ENCODE measurements around the gene GNG11.

GNG11 gene

DNA sequence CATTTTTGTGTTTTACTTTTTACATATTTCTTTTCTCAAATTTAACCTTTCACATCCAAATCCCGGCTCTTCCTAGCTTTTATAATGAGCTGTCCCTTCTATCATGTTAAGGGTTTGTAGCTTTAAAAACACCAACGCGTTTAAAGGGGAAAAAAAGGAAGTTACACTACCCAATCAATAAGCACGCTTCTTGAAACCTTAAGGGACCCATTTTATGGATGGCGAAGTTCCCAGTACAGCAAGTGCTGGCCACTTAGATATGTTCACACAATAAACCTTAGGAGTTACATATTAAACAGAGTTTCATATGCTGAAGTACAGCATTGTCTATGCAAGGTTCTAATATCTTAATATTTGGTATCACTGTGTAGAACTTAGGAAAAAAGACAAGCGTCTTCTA lies 1.8 kb downstream of the GNG11 start:
- H3K27ac Mint-ChIP-seq, result no peak overlapping the region
- no peak overlapping the region for H3K4me3 Mint-ChIP-seq
- no peaks in the 10 kb centered on the region for H3K9me3 Mint-ChIP-seq (ENCODE audit: low read depth)
- no peaks in the 10 kb centered on the region for H3K36me3 Mint-ChIP-seq
- peaks cover 7% of the 10 kb centered on the region for H3K4me1 Mint-ChIP-seq (ENCODE audit: low read depth)
- peaks cover 21% of the 10 kb centered on the region for H3K27me3 Mint-ChIP-seq

DNA sequence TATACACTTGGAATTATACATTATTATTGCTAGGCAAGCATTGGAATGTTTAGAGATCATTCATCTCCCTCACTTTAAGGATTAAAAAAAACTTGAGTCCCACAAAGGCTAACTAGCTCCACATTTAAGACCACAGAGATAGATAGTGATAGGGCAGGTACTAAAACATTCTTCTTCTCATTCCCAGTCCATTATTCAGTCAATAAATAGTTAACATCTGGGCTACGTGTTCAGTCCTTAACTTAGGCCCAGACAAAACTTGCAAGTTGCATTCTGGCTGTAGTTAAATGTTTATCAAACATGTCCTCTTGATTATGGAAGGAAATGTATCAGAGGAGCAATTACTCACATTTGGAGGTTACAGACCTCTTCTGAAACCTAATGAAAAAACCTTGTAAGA lies 2.4 kb downstream of the GNG11 start:
- no peak overlapping the region for H3K4me3 Mint-ChIP-seq
- no peaks in the 10 kb centered on the region for H3K9me3 Mint-ChIP-seq (ENCODE audit: low read depth)
- no peaks in the 10 kb centered on the region for H3K36me3 Mint-ChIP-seq
- H3K4me1 Mint-ChIP-seq (ENCODE audit: low read depth), result peaks cover 7% of the 10 kb centered on the region
- no peak overlapping the region for H3K27ac Mint-ChIP-seq
- peaks cover 21% of the 10 kb centered on the region for H3K27me3 Mint-ChIP-seq

DNA sequence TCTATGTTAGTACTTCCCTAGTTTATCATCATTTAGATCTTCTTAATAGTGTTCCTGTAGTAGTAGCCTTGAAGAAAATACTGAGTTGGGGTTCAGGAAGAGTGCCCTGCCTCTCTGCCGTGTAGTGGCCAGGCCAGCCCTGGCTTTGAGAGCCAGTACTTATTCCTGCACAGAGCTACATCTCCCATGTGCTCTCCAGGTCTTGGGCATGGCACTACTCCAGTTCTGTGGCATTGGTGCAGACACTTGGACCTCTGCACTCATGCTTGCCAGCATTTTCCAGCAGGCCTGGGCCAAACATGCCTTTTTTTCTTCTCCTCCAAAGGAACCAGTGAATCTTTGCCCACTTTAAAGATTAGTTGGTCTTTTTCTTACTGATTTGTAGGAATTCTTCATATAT lies 5.3 kb downstream of the GNG11 start:
- no peaks in the 10 kb centered on the region for H3K9me3 Mint-ChIP-seq (ENCODE audit: low read depth)
- no peak overlapping the region for H3K27ac Mint-ChIP-seq
- no peaks in the 10 kb centered on the region for H3K36me3 Mint-ChIP-seq
- peaks cover 13% of the 10 kb centered on the region for H3K27me3 Mint-ChIP-seq
- H3K4me1 Mint-ChIP-seq (ENCODE audit: low read depth), result peaks cover 3% of the 10 kb centered on the region
- H3K4me3 Mint-ChIP-seq, result no peak overlapping the region

GRCh38 chr7:93927585-93927984 lies 6.0 kb downstream of the GNG11 start:
- no peaks in the 10 kb centered on the region for H3K9me3 Mint-ChIP-seq (ENCODE audit: low read depth)
- H3K27me3 Mint-ChIP-seq, result peaks cover 10% of the 10 kb centered on the region
- no peaks in the 10 kb centered on the region for H3K4me1 Mint-ChIP-seq (ENCODE audit: low read depth)
- H3K4me3 Mint-ChIP-seq, result no peak overlapping the region
- no peaks in the 10 kb centered on the region for H3K36me3 Mint-ChIP-seq
- no peak overlapping the region for H3K27ac Mint-ChIP-seq

DNA sequence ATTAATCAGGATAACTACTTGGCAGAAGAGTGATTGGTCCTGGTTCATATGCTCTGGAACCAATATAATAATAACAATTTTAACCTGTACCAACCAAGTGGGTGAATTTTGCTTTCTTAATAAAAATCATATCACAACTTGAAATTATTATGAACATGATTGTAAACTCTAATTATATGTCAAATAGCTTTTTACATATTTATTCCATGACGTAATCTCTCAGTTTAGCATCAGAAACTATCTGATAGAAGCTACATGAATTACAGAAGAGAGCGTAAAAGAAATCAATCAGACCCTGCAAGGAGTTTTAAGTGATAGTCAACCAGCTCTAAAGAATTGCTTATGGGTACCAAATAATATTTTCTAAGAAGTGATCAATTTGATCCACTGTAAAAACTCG lies 10.1 kb downstream of the GNG11 start:
- Mint-ChIP-seq H3K9me3 (ENCODE audit: low read depth) (no peaks in the 10 kb centered on the region), H3K36me3 (no peaks in the 10 kb centered on the region), H3K4me3 (no peak overlapping the region), H3K27ac (no peak overlapping the region), H3K4me1 (ENCODE audit: low read depth) (no peaks in the 10 kb centered on the region), H3K27me3 (peaks cover 8% of the 10 kb centered on the region)

- Mint-ChIP-seq H3K4me3 (no peak overlapping the region), H3K9me3 (ENCODE audit: low read depth) (no peaks in the 10 kb centered on the region), H3K4me1 (ENCODE audit: low read depth) (no peaks in the 10 kb centered on the region), H3K27me3 (peaks cover 9% of the 10 kb centered on the region), H3K36me3 (no peaks in the 10 kb centered on the region), H3K27ac (no peak overlapping the region)
These were observed 11.6 kb downstream of the GNG11 start for GRCh38 chr7:93933156-93933555.

DNA sequence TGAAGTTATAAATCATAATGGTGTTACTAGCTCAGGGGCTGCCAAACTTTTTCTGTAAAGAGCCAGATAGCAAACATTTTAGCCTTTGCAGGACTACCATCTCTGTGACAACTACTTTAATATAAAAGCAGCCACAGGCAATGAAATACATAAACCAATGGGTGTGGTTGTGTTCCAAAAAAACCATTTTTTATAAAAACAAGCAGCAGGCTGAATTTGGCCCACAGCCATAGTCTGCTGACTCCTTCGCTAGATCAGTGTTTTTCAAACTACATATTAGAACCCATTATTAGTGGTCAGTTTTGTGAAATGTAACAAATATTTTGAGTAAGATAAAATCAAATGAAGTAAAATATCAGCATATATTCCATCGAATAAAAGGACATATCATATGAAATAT lies 13.6 kb downstream of the GNG11 start:
- H3K4me1 Mint-ChIP-seq (ENCODE audit: low read depth), result no peaks in the 10 kb centered on the region
- peaks cover 9% of the 10 kb centered on the region for H3K27me3 Mint-ChIP-seq

DNA sequence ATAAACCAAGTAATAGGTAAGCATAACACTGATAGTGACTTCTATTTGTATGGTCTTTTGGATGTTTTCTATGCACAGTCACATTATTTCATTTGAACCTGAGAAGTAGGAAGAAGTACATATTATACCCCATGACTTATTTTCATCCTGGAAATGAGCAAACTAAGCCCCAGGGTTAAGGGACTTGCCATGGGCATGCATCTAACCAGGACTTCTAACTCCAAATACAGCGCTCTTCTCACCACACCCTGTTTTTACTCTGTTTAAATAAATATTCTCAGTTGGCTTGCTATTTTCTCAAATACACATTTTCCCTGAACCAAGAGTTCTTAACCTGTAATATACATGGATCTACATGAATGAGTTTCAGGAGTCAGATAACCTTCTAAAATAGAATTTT lies 16.3 kb downstream of the GNG11 start:
- no peaks in the 10 kb centered on the region for H3K4me1 Mint-ChIP-seq (ENCODE audit: low read depth)
- no peaks in the 10 kb centered on the region for H3K36me3 Mint-ChIP-seq
- peaks cover 12% of the 10 kb centered on the region for H3K27me3 Mint-ChIP-seq
- no peak overlapping the region for H3K4me3 Mint-ChIP-seq
- H3K27ac Mint-ChIP-seq, result no peak overlapping the region
- no peaks in the 10 kb centered on the region for H3K9me3 Mint-ChIP-seq (ENCODE audit: low read depth)

More for the DNA sequence above, 13.6 kb downstream of the GNG11 start:
- no peak overlapping the region for H3K27ac Mint-ChIP-seq
- H3K4me3 Mint-ChIP-seq, result no peak overlapping the region
- no peaks in the 10 kb centered on the region for H3K9me3 Mint-ChIP-seq (ENCODE audit: low read depth)
- no peaks in the 10 kb centered on the region for H3K36me3 Mint-ChIP-seq

DNA sequence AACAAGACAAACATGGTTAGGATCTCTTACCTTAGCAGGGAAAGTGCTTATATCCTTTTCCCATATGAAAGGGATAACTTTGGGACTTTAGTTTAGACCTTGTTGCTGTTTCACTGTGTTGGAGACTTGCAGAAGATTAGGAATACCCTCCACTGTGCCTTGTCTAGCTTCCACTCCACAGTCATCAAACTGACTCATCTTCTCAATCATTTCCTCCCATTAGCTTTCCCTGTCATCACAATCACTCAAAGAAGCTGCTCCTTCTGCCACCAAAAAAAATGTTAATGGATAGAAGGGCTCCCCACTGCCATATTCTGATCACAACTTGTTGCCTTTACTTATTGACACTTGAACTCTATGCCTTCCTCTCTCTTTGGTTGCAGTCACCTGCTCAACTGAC lies 16.8 kb downstream of the GNG11 start:
- H3K4me3 Mint-ChIP-seq, result no peak overlapping the region
- H3K9me3 Mint-ChIP-seq (ENCODE audit: low read depth), result no peaks in the 10 kb centered on the region
- H3K4me1 Mint-ChIP-seq (ENCODE audit: low read depth), result no peaks in the 10 kb centered on the region
- peaks cover 12% of the 10 kb centered on the region for H3K27me3 Mint-ChIP-seq
- H3K27ac Mint-ChIP-seq, result no peak overlapping the region
- H3K36me3 Mint-ChIP-seq, result no peaks in the 10 kb centered on the region

GRCh38 chr7:93941945-93942344 lies 20.4 kb downstream of the GNG11 start:
- H3K9me3 Mint-ChIP-seq (ENCODE audit: low read depth), result no peaks in the 10 kb centered on the region
- H3K27me3 Mint-ChIP-seq, result peaks cover 9% of the 10 kb centered on the region

DNA sequence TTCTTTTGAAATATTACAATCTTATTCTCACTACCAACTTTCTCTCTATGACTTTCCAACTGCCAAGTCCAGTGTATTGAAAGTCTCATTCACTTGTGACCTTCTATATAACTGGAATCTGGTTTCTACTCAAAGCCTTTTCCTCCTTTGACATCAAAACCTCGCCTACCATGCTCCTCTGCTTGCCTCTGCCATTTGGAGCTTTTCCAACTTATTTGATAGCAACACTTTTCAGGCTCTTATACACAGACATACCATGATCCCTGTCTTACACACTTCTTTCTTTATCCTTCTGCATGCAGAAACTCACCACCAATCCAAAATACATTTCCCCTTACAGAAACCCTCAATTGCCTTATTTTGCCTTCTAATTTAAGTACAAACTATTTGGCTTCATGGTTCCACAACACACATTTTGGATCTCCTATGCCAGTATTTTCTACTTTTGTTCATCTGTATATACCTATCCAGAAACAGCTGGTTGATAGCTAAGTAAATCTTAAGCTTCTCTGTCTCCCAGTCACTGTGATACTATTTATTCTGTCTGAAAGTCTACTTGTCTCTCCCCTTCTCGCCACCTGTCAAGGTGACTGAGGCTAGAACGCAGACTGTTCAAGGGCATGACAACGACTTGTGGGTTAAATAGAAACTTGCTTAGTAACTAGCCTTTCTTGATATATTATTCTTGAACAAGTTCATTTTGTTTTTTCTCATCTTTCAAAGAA lies 22.4 kb downstream of the GNG11 start:
- peaks cover 4% of the 10 kb centered on the region for H3K27me3 Mint-ChIP-seq
- no peak overlapping the region for H3K27ac Mint-ChIP-seq
- H3K4me1 Mint-ChIP-seq (ENCODE audit: low read depth), result no peaks in the 10 kb centered on the region
- H3K36me3 Mint-ChIP-seq, result no peaks in the 10 kb centered on the region
- H3K4me3 Mint-ChIP-seq, result no peak overlapping the region
- H3K9me3 Mint-ChIP-seq (ENCODE audit: low read depth), result no peaks in the 10 kb centered on the region

More at GRCh38 chr7:93941945-93942344, 20.4 kb downstream of the GNG11 start:
- no peaks in the 10 kb centered on the region for H3K36me3 Mint-ChIP-seq
- no peak overlapping the region for H3K4me3 Mint-ChIP-seq
- no peak overlapping the region for H3K27ac Mint-ChIP-seq
- H3K4me1 Mint-ChIP-seq (ENCODE audit: low read depth), result no peaks in the 10 kb centered on the region

GRCh38 chr7:93944673-93945072 lies 23.1 kb downstream of the GNG11 start:
- Mint-ChIP-seq H3K27me3 (peaks cover 6% of the 10 kb centered on the region), H3K4me1 (ENCODE audit: low read depth) (no peaks in the 10 kb centered on the region), H3K27ac (no peak overlapping the region), H3K9me3 (ENCODE audit: low read depth) (no peaks in the 10 kb centered on the region), H3K4me3 (no peak overlapping the region), H3K36me3 (no peaks in the 10 kb centered on the region)

- no peaks in the 10 kb centered on the region for H3K9me3 Mint-ChIP-seq (ENCODE audit: low read depth)
- H3K27ac Mint-ChIP-seq, result no peak overlapping the region
These were observed 23.5 kb downstream of the GNG11 start for GRCh38 chr7:93945083-93945482.

DNA sequence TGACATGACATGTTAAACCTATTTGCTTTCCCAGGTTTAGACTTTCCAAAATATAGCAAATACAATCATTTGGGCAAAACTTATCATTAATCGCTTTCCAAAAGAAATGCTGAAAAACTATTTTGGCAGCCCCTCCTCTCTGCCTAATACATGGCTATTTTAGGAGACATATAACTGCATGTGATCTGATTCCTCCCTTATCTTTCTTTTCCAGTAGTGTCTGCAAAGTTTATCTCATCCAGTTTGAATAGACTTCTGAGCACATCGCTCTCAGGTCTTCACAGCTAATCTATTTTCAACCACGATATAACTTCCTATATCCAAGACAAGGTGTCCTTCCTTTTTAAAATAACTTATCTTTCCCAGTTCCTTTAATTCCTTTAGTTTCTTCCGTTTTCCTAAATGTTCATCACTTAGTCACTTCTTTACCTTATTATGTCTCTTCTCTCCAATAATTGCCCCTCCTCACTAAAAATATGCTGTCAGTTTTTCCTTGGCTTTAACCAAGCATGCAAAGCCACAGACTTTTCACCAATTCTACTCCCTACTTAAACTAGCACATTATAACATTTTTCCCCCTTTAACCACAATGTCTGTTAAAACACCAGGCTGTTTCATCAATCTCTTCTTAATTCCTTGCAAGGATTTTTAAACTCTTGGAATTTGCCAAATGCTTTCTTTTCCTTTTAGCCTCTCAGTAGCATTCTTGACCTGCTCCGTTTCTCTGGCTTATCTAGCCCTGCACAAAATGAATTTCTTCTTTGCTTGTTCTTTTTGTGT lies 24.4 kb downstream of the GNG11 start:
- Mint-ChIP-seq H3K4me3 (no peak overlapping the region), H3K9me3 (ENCODE audit: low read depth) (no peaks in the 10 kb centered on the region), H3K36me3 (no peaks in the 10 kb centered on the region), H3K27ac (no peak overlapping the region), H3K27me3 (peaks cover 2% of the 10 kb centered on the region), H3K4me1 (ENCODE audit: low read depth) (no peaks in the 10 kb centered on the region)

More at GRCh38 chr7:93945083-93945482, 23.5 kb downstream of the GNG11 start:
- no peak overlapping the region for H3K4me3 Mint-ChIP-seq
- peaks cover 6% of the 10 kb centered on the region for H3K27me3 Mint-ChIP-seq
- H3K36me3 Mint-ChIP-seq, result no peaks in the 10 kb centered on the region
- no peaks in the 10 kb centered on the region for H3K4me1 Mint-ChIP-seq (ENCODE audit: low read depth)

DNA sequence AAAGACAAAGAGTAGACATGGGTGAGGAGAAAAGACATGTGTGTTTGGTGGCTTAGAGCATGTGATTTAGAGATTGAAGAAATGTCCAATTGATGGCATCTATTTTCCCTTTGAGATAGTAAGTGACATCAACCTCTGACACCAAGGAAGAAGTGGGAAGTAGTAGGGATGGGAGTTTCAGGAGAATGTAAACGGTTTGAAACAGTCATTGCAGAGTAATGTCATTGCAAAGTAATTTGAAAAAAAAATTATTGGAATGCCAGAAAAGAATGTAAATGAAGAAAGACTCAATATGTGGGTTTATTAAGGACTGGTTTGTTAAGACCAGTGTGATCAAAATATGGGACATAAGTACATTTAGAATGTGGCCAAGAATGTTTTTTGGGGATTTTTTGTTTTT lies 26.6 kb downstream of the GNG11 start:
- no peak overlapping the region for H3K4me3 Mint-ChIP-seq

More for the DNA sequence above, 26.6 kb downstream of the GNG11 start:
- no peaks in the 10 kb centered on the region for H3K36me3 Mint-ChIP-seq
- H3K4me1 Mint-ChIP-seq (ENCODE audit: low read depth), result no peaks in the 10 kb centered on the region
- H3K27ac Mint-ChIP-seq, result no peak overlapping the region
- peaks cover 1% of the 10 kb centered on the region for H3K27me3 Mint-ChIP-seq
- no peaks in the 10 kb centered on the region for H3K9me3 Mint-ChIP-seq (ENCODE audit: low read depth)
